OCI-LY7 (cell line): ENCODE results near the gene RNF182. TPM values are rescaled to one million over a fixed set of nuclear protein-coding genes. Genes with fewer than 3 reads are reported as not detected.
"Not testable (repeated sequence)": the region's sequence is repeated elsewhere in the genome, so short reads cannot be mapped to it uniquely, and the experiment has no call there.

Experiments used
- BruUV-seq: library from RNA; stranded (reverse); fragments of 400-500 nt; replicated peaks from 2 replicates; lab custom pipeline; 2021; lab: Mats Ljungman, UMichigan
- CTCF ChIA-PET: fragments of 300-600 bp; sonication (Branson Sonifier 250); formaldehyde crosslinking; loops from one replicate; lab custom pipeline; 2022; ENCODE audit warnings: antibody characterized with exemption; ENCODE audit not compliant: unreplicated experiment; lab: Charles Lee
- POLR2A ChIA-PET: fragments of 300-600 bp; sonication (Branson Sonifier 250); formaldehyde crosslinking; loops from one replicate; lab custom pipeline; 2022; ENCODE audit warnings: antibody characterized with exemption; lab: Charles Lee
- DNase-seq: peaks from one replicate; pipeline ENCODE4 v3.0.0-alpha.2; 2015; ENCODE audit warnings: low spot score
- H2AFZ ChIP-seq: fragments of 200-600 bp; sonication (generic), shearing (Covaris generic); 2 replicates; pipeline ENCODE4 v1.6.1; 2014; ENCODE audit warnings: mild to moderate bottlenecking, antibody characterized with exemption, low read length, moderate library complexity
- H3K27ac ChIP-seq: fragments of 200-600 bp; sonication (generic); 2 replicates; pipeline ENCODE4 v1.5.1; 2014; ENCODE audit warnings: mixed run types, low read depth, mild to moderate bottlenecking, moderate library complexity, low read length, inconsistent platforms; ENCODE audit not compliant: poor library complexity, severe bottlenecking
- H3K36me3 ChIP-seq: fragments of 200-600 bp; sonication (generic); 2 replicates; pipeline ENCODE4 v1.6.1; 2014; ENCODE audit warnings: mild to moderate bottlenecking, antibody characterized with exemption, low read length, moderate library complexity, mixed read lengths; ENCODE audit not compliant: insufficient read depth
- H3K4me1 ChIP-seq: fragments of 200-600 bp; sonication (generic); 2 replicates; pipeline ENCODE4 v1.5.1; 2014; ENCODE audit warnings: mild to moderate bottlenecking, low read length; ENCODE audit not compliant: insufficient read depth, poor library complexity, severe bottlenecking
- H3K4me2 ChIP-seq: fragments of 200-600 bp; sonication (generic); 2 replicates; pipeline ENCODE4 v1.6.1; 2014; ENCODE audit warnings: mild to moderate bottlenecking, low read length
- H3K4me3 ChIP-seq: fragments of 200-600 bp; sonication (generic); 2 replicates; pipeline ENCODE4 v1.5.1; 2014; ENCODE audit warnings: mild to moderate bottlenecking, low read depth, low read length; ENCODE audit not compliant: poor library complexity, severe bottlenecking
- H3K79me2 ChIP-seq: fragments of 200-600 bp; sonication (generic); 2 replicates; pipeline ENCODE4 v1.6.1; 2016; ENCODE audit warnings: low read depth, mild to moderate bottlenecking, low read length, moderate library complexity, mixed read lengths; ENCODE audit not compliant: insufficient read depth
- H3K9me2 ChIP-seq: fragments of 200-600 bp; sonication (generic); 2 replicates; pipeline ENCODE4 v1.6.1; 2016; ENCODE audit warnings: mild to moderate bottlenecking, low read length, mixed read lengths; ENCODE audit not compliant: insufficient read depth
- H3K9me3 ChIP-seq: fragments of 200-600 bp; sonication (generic); 2 replicates; pipeline ENCODE4 v1.6.1; 2014; ENCODE audit warnings: mild to moderate bottlenecking, mixed run types, low read length, mixed read lengths
- H4K20me1 ChIP-seq: fragments of 200-600 bp; sonication (generic); 2 replicates; pipeline ENCODE4 v1.6.1; 2014; ENCODE audit warnings: mild to moderate bottlenecking, antibody characterized with exemption, low read length, moderate library complexity, mixed read lengths; ENCODE audit not compliant: insufficient read depth
- CTCF ChIP-seq: fragments of 200-600 bp; sonication (generic); conservative IDR thresholded peaks from 2 replicates; pipeline ENCODE4 v1.5.1; 2014; ENCODE audit warnings: mild to moderate bottlenecking, antibody characterized with exemption, low read length, moderate library complexity, mixed read lengths
- EZH2phosphoT487 ChIP-seq: fragments of 200-600 bp; sonication (generic); IDR thresholded peaks from 2 replicates; pipeline ENCODE4 v1.6.1; 2018; ENCODE audit warnings: low read depth, borderline replicate concordance, mild to moderate bottlenecking, mixed run types, antibody characterized with exemption, low read length, moderate library complexity, mixed read lengths
- intact Hi-C: fragments of 100-400 bp; cut with micrococcal nuclease; formaldehyde crosslinking; loops from one replicate; pipeline ENCODE4 v1.10.0; 2022; ENCODE audit not compliant: unreplicated experiment
- total RNA-seq, 2 experiments: library from RNA; depleted of rRNA in 1 of 2; stranded (reverse); fragments of >200 nt in 1 of 2; shearing (Covaris generic) in 1 of 2; gene quantifications; 2 replicates each; pipeline ENCODE4 v1.2.3, GENCODE V29; 2014 to 2022

Gene RNF182
- total RNA-seq, 2 experiments from 2014 or later, result not detected

DNA sequence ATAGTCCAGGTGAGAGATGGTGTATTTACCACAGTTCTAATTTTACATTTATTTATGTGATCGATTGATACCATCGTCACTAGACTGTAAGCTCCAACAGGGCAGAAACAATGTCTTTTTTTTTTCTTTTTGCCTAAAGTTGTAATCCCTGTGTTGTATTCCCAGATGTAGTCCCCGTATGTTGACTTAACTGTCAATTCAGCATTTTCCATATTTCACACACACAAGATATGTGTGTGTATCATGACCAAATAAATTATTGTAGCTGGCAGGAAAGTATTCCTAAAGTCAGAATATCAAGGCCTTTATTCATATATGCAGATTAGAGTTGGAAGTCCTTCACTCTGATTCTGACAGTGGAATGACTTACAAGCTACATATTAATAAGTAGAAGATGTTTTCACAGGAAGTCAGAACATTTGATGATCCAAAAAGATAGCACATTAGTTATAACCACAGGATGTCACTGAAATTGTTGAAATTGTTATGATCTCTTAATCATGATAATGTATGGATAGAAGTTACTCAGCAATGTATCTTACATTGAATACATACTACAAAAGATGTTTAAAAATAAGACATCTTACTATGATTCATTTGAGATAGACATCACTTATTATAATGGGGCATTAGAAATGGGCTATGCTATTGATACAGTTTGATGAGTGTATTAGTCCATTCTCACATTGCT, 10.6 kb downstream of the RNF182 start:
- Histone ChIP-seq H3K27ac (no peak overlapping the region), H3K4me2 (no peak overlapping the region), H3K9me3 (no peaks in the 10 kb centered on the region), H3K36me3 (no peaks in the 10 kb centered on the region), H3K9me2 (no peaks in the 10 kb centered on the region), H4K20me1 (no peaks in the 10 kb centered on the region), H3K4me3 (no peak overlapping the region), H3K4me1 (no peaks in the 10 kb centered on the region), H3K79me2 (no peaks in the 10 kb centered on the region), H2AFZ (no peak overlapping the region)
- no TSS peak for BruUV-seq
- ChIA-PET CTCF (no interaction called here), POLR2A (no interaction called here)
- intact Hi-C loops, result no loop called here
- no peak for DNase-seq
- TF ChIP-seq CTCF (no peak), EZH2phosphoT487 (no peak)

DNA sequence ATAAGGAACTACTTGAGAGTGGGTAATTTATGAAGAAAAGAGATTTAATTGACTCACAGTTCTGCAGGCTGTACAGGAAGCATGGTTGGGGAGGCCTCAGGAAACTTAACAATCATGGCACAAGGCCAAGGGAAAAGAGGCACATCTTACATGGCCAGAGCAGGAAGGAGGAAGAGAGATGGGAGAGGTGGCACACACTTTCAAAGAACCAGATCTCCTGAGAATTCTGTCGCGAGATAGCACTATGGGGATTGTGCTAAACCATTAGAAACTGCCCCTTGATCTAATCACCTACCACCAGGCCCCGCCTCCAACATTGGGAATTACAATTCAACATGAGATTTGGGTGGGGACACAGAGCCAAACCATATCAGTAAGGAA, 11.1 kb downstream of the RNF182 start:
- H3K9me2 ChIP-seq, H3K4me3 ChIP-seq, CTCF ChIA-PET, H4K20me1 ChIP-seq, H3K4me1 ChIP-seq, H3K36me3 ChIP-seq, H2AFZ ChIP-seq, H3K9me3 ChIP-seq, BruUV-seq, H3K4me2 ChIP-seq, H3K79me2 ChIP-seq, H3K27ac ChIP-seq, intact Hi-C loops, POLR2A ChIA-PET, DNase-seq: not testable (repeated sequence)

GRCh38 chr6:13941902-13942301, 17.1 kb downstream of the RNF182 start:
- no peak for DNase-seq
- H3K4me3 ChIP-seq, result no peak overlapping the region
- no peak overlapping the region for H2AFZ ChIP-seq
- BruUV-seq, result no TSS peak
- CTCF ChIA-PET, result no interaction called here
- no peaks in the 10 kb centered on the region for H3K4me1 ChIP-seq
- intact Hi-C loops, result no loop called here
- H3K9me2 ChIP-seq, result no peaks in the 10 kb centered on the region
- no peaks in the 10 kb centered on the region for H3K79me2 ChIP-seq
- H3K9me3 ChIP-seq, result no peaks in the 10 kb centered on the region
- H3K4me2 ChIP-seq, result no peak overlapping the region
- no peaks in the 10 kb centered on the region for H4K20me1 ChIP-seq
- POLR2A ChIA-PET, result no interaction called here
- TF ChIP-seq EZH2phosphoT487, result no peak
- TF ChIP-seq CTCF, result no peak
- no peak overlapping the region for H3K27ac ChIP-seq
- H3K36me3 ChIP-seq, result no peaks in the 10 kb centered on the region
